MM.1S (cell line): Measurements from ENCODE around the gene SLC28A3.

Experiments
- DNase-seq: peaks from one replicate; pipeline ENCODE4 v3.0.0-alpha.2; 2015
- H2AFZ ChIP-seq: fragments of 300-600 bp; sonication (generic); 2 replicates; pipeline ENCODE4 v1.6.0; 2016; ENCODE audit warnings: antibody characterized with exemption, low read length
- H3F3A ChIP-seq: fragments of 300-600 bp; sonication (generic); 2 replicates; pipeline ENCODE4 v1.6.1; 2016; ENCODE audit warnings: mild to moderate bottlenecking, antibody characterized with exemption, low read length, moderate library complexity, mixed read lengths; ENCODE audit not compliant: insufficient read depth
- H3K27ac ChIP-seq: fragments of 300-600 bp; sonication (generic); 2 replicates; pipeline ENCODE4 v1.5.1; 2016; ENCODE audit warnings: mild to moderate bottlenecking, low read length
- H3K27me3 ChIP-seq: fragments of 300-600 bp; sonication (generic); replicated peaks from 2 replicates; pipeline ENCODE4 v1.6.0; 2016; ENCODE audit warnings: low read length; ENCODE audit not compliant: insufficient read depth
- H3K36me3 ChIP-seq: fragments of 300-600 bp; sonication (generic); replicated peaks from 2 replicates; pipeline ENCODE4 v1.6.1; 2016; ENCODE audit warnings: mild to moderate bottlenecking, low read length, mixed read lengths; ENCODE audit not compliant: insufficient read depth
- H3K4me1 ChIP-seq: fragments of 300-600 bp; sonication (generic); 2 replicates; pipeline ENCODE4 v1.6.1; 2016; ENCODE audit warnings: low read length, mixed read lengths
- H3K4me2 ChIP-seq: fragments of 300-600 bp; sonication (generic); 2 replicates; pipeline ENCODE4 v1.6.0; 2016; ENCODE audit warnings: low read depth, low read length
- H3K4me3 ChIP-seq: fragments of 300-600 bp; sonication (generic); 2 replicates; pipeline ENCODE4 v1.5.1; 2016; ENCODE audit warnings: low read length, mixed read lengths
- H3K79me2 ChIP-seq: fragments of 300-600 bp; sonication (generic); 2 replicates; pipeline ENCODE4 v1.6.1; 2016; ENCODE audit warnings: mixed run types, low read length, mixed read lengths
- H3K9ac ChIP-seq: fragments of 300-600 bp; sonication (generic); 2 replicates; pipeline ENCODE4 v1.6.1; 2016; ENCODE audit warnings: low read length, mixed read lengths
- H3K9me2 ChIP-seq: fragments of 300-600 bp; sonication (generic); replicated peaks from 2 replicates; pipeline ENCODE4 v1.6.1; 2016; ENCODE audit warnings: mild to moderate bottlenecking, low read length, mixed read lengths; ENCODE audit not compliant: insufficient read depth
- H3K9me3 ChIP-seq: fragments of 300-600 bp; sonication (generic); replicated peaks from 2 replicates; pipeline ENCODE4 v1.6.1; 2016; ENCODE audit warnings: mild to moderate bottlenecking, low read length, mixed read lengths; ENCODE audit not compliant: insufficient read depth
- H4K20me1 ChIP-seq: fragments of 300-600 bp; sonication (generic); 2 replicates; pipeline ENCODE4 v1.6.1; 2016; ENCODE audit warnings: mild to moderate bottlenecking, low read length, moderate library complexity, mixed read lengths; ENCODE audit not compliant: insufficient read depth
- CTCF ChIP-seq: fragments of 300-600 bp; sonication (generic); IDR thresholded peaks from 2 replicates; pipeline ENCODE4 v1.5.1; 2016; ENCODE audit warnings: antibody characterized with exemption, low read length, mixed read lengths
- EZH2 ChIP-seq: fragments of 300-600 bp; sonication (generic); optimal IDR thresholded peaks from 2 replicates; pipeline ENCODE3; 2017; ENCODE audit warnings: low read depth, mild to moderate bottlenecking, antibody characterized with exemption, low read length, mixed read lengths
- EZH2phosphoT487 ChIP-seq: fragments of 300-600 bp; sonication (generic); IDR thresholded peaks from 2 replicates; pipeline ENCODE4 v1.6.1; 2018; ENCODE audit warnings: antibody characterized with exemption, low read length

SLC28A3 gene

GRCh38 chr9:84255696-84256095 is 84.9 kb downstream of the SLC28A3 start:
- Histone ChIP-seq H2AFZ (no peak overlapping the region), H3K27ac (no peak overlapping the region), H3K9me2 (no peaks in the 10 kb centered on the region), H3K36me3 (no peaks in the 10 kb centered on the region), H4K20me1 (no peaks in the 10 kb centered on the region), H3K4me2 (no peak overlapping the region), H3K79me2 (no peaks in the 10 kb centered on the region), H3K4me3 (no peak overlapping the region), H3K9ac (no peak overlapping the region), H3K27me3 (no peaks in the 10 kb centered on the region), H3F3A (no peaks in the 10 kb centered on the region), H3K4me1 (no peaks in the 10 kb centered on the region), H3K9me3 (no peaks in the 10 kb centered on the region)
- TF ChIP-seq EZH2phosphoT487 (no peak), CTCF (no peak), EZH2 (no peak)
- DNase-seq = no peak

DNA sequence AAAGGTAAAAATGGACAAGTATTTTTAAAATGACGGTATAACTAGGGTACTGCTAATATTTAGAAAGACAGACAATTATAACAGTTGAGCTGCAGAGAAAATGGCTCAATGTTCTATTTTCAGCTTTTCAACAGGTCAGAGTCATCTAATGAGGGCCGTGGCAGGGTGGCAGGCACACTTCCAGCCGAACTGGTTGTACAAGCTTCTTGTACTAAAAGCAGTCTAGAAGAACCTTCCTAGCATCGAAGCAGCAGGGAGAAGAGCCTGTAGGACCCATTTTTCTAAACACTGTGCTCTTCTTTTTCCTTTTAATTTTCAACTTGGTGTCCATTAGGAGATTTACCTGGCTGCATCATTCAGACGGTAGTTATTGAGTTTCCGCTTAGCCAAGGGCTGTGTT is 85.6 kb downstream of the SLC28A3 start:
- TF ChIP-seq EZH2 (no peak), EZH2phosphoT487 (no peak), CTCF (no peak)
- H3K4me3 ChIP-seq = no peak overlapping the region

GRCh38 chr9:84251921-84252320 is 88.6 kb downstream of the SLC28A3 start:
- Histone ChIP-seq H4K20me1 (no peaks in the 10 kb centered on the region), H3K27ac (no peak overlapping the region), H3K36me3 (no peaks in the 10 kb centered on the region), H3K4me2 (no peak overlapping the region), H2AFZ (no peak overlapping the region), H3K4me3 (no peak overlapping the region), H3K27me3 (no peaks in the 10 kb centered on the region), H3K4me1 (no peaks in the 10 kb centered on the region), H3K9me3 (no peaks in the 10 kb centered on the region), H3K9me2 (no peaks in the 10 kb centered on the region), H3K79me2 (no peaks in the 10 kb centered on the region), H3F3A (no peaks in the 10 kb centered on the region), H3K9ac (no peak overlapping the region)
- no peak for TF ChIP-seq CTCF
- TF ChIP-seq EZH2phosphoT487 = no peak
- TF ChIP-seq EZH2 = no peak
- no peak for DNase-seq

More for the DNA sequence above, 85.6 kb downstream of the SLC28A3 start:
- H3K27ac ChIP-seq = no peak overlapping the region
- no peak overlapping the region for H3K9ac ChIP-seq
- no peaks in the 10 kb centered on the region for H3K27me3 ChIP-seq
- no peaks in the 10 kb centered on the region for H3F3A ChIP-seq
- no peaks in the 10 kb centered on the region for H3K9me2 ChIP-seq
- H3K4me2 ChIP-seq = no peak overlapping the region
- no peaks in the 10 kb centered on the region for H3K4me1 ChIP-seq
- no peak for DNase-seq
- no peaks in the 10 kb centered on the region for H3K9me3 ChIP-seq
- no peaks in the 10 kb centered on the region for H3K36me3 ChIP-seq
- H3K79me2 ChIP-seq = no peaks in the 10 kb centered on the region
- no peak overlapping the region for H2AFZ ChIP-seq
- H4K20me1 ChIP-seq = no peaks in the 10 kb centered on the region
